Measurements from ENCODE around the gene SLC11A1.

The SLC11A1 gene

GRCh38 chr2:218430721-218431120, 48.6 kb downstream of the SLC11A1 start:
- in situ Hi-C loops (cut with MboI; ENCODE audit: low pct_unique_long_range_greater_than_20kb, low sequenced_read_pairs, unreplicated experiment), result no loop called here
- no peak for TF ChIP-seq CTCF (IDR thresholded peaks at IDR 0.05; ENCODE audit: extremely low read depth, insufficient read depth, missing control alignments)
- DNase-seq (ENCODE audit: low spot score), result no peak

- no peak for TF ChIP-seq CTCF (IDR thresholded peaks at IDR 0.05; ENCODE audit: extremely low read depth, insufficient read depth, missing control alignments)
- DNase-seq (ENCODE audit: low spot score), result no peak
- in situ Hi-C loops (cut with MboI; ENCODE audit: low pct_unique_long_range_greater_than_20kb, low sequenced_read_pairs, unreplicated experiment), result no loop called here
Observed at GRCh38 chr2:218431878-218432277, 49.8 kb downstream of the SLC11A1 start.

- no peak for TF ChIP-seq CTCF (IDR thresholded peaks at IDR 0.05; ENCODE audit: extremely low read depth, insufficient read depth, missing control alignments)
- in situ Hi-C loops (cut with MboI; ENCODE audit: low pct_unique_long_range_greater_than_20kb, low sequenced_read_pairs, unreplicated experiment), result no loop called here
- DNase-seq (ENCODE audit: low spot score), result no peak
Observed at GRCh38 chr2:218432676-218433365, 50.7 kb downstream of the SLC11A1 start.

GRCh38 chr2:218434456-218434855, 52.4 kb downstream of the SLC11A1 start:
- in situ Hi-C loops (cut with MboI; ENCODE audit: low pct_unique_long_range_greater_than_20kb, low sequenced_read_pairs, unreplicated experiment), result no loop called here
- DNase-seq (ENCODE audit: low spot score), result no peak
- no peak for TF ChIP-seq CTCF (IDR thresholded peaks at IDR 0.05; ENCODE audit: extremely low read depth, insufficient read depth, missing control alignments)

- DNase-seq (ENCODE audit: low spot score), result no peak
- no peak for TF ChIP-seq CTCF (IDR thresholded peaks at IDR 0.05; ENCODE audit: extremely low read depth, insufficient read depth, missing control alignments)
Observed at GRCh38 chr2:218435003-218435982, 53.2 kb downstream of the SLC11A1 start.

GRCh38 chr2:218436992-218437391, 54.9 kb downstream of the SLC11A1 start:
- no peak for TF ChIP-seq CTCF (IDR thresholded peaks at IDR 0.05; ENCODE audit: extremely low read depth, insufficient read depth, missing control alignments)
- in situ Hi-C loops (cut with MboI; ENCODE audit: low pct_unique_long_range_greater_than_20kb, low sequenced_read_pairs, unreplicated experiment), result no loop called here
- DNase-seq (ENCODE audit: low spot score), result no peak

More at GRCh38 chr2:218435003-218435982, 53.2 kb downstream of the SLC11A1 start:
- in situ Hi-C loops (cut with MboI; ENCODE audit: low pct_unique_long_range_greater_than_20kb, low sequenced_read_pairs, unreplicated experiment), result no loop called here

Data from GM13977 (cell line).